GM18519 (cell line): ENCODE data around the gene CGB5.
"Not testable (repeated sequence)": the region's sequence is repeated elsewhere in the genome, so short reads cannot be mapped to it uniquely, and the experiment has no call there.

ENCODE experiments used
- ATAC-seq: cut with Tn5 transposase; IDR thresholded peaks from one replicate; pipeline ENCODE4 v1.9.1; 2021; ENCODE audit warnings: mild to moderate bottlenecking, moderate library complexity; ENCODE audit not compliant: unreplicated experiment, low FRiP score

Gene CGB5

DNA sequence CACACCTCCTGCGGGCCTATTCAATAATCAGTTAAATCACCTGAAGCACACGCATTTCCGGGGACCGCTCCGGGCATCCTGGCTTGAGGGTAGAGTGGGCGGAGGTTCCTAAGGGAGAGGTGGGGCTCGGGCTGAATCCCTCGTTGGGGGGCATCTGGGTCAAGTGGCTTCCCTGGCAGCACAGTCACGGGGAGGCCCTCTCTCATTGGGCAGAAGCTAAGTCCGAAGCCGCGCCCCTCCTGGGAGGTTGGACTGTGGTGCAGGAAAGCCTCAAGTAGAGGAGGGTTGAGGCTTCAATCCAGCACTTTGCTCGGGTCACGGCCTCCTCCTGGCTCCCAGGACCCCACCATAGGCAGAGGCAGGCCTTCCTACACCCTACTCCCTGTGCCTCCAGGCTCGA is at the start of gene CGB5:
Gene CGB5, plus strand, starts transcription at position 301 of the 400 bp plus-strand sequence. CDS start 362 bp downstream, outside the sequence.
- not testable (repeated sequence) for ATAC-seq

DNA sequence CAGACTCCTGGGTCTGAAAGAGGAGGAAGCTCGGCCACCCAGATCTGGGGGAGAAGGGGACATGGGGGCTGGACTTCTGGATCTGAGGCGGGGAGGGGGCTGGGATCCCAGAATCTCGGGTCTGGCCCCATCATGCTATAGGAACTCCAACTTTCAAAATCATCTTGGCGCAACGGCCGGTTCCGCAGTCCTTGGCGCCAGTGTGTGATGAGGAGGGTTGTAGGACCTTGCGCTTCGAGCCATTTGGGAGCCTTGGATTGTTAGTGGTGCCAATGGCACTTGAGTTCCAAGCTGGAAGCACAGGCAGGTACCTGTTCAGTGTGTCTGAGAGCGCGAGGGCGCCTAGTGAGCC is 49.6 kb upstream of the CGB5 start:
- ATAC-seq = no peak

DNA sequence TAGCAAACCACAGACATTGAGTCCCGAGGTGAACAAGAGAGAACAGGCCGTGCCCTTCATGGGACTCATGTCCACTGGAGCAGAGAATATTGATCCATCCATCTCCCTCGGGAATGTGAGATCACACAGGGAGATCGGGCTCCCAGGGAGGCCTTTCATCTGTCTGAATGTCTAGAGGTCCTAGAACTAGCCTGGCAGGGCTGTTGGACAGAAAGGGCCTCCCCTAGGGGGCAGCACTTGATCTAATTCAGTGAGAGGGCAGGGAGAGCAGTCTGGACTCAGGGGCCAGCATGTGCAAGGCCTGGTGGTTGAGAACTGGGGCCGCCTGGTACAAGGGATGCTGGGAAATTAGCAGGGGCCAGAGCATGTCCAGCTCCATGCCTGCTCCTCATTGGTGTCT is 45.7 kb upstream of the CGB5 start:
- no peak for ATAC-seq

DNA sequence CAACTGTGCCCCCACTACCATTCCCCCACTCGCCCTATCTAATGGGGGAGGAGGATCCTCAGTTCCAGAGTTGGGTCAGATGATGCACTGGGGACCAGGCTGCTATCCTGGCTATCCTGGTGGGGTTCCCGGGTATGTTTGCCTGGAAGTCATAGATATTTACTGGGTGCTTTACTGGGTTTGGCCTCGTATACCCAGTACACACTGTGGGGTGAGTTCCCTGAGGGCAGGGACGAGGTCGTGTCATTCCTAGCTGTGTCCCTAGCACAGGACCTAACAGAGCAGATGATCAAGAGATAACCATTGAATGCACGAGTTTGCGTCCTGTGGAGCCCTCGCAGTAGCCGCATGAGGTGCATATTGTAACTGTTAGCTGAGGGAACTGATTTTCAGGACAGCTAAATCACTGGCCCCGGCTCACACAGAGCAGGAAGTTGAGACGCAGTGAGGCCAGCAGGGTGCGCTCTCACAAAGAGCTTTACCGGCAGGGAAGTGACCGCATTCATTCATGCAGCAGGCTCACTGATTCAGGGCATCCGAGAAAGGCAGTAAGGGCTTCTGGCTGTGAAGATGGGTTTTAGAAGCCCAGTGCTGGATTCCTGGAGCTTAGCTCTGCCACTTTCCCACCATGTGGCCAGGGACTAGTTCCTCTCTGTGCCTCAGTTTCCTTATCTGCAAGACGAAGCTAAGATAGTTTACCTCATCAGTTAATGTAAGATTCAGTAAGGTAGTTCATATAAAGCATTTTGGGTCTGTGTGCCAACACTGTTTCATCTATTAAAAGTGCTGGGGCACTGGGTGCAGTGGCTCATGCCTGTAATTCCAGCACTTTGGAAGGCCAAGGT is 43.9 kb upstream of the CGB5 start:
- no peak for ATAC-seq

DNA sequence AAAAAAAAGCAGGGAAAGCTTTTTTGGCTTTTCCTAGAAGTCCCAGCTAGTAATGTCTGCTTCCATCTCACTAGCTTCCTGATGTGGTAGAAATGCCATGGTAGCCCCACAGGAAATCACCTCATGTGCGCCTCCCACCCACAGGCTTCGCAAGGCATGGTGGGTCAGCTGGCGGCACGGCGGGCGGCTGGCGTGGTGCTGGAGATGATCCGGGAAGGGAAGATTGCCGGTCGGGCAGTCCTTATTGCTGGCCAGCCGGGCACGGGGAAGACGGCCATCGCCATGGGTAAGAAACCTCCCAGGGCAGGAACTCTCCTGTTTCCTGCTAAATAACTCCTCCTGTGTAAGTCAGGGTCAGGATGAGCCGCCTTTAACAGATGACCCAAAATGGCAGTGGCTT is 39.5 kb upstream of the CGB5 start:
- ATAC-seq = no peak

DNA sequence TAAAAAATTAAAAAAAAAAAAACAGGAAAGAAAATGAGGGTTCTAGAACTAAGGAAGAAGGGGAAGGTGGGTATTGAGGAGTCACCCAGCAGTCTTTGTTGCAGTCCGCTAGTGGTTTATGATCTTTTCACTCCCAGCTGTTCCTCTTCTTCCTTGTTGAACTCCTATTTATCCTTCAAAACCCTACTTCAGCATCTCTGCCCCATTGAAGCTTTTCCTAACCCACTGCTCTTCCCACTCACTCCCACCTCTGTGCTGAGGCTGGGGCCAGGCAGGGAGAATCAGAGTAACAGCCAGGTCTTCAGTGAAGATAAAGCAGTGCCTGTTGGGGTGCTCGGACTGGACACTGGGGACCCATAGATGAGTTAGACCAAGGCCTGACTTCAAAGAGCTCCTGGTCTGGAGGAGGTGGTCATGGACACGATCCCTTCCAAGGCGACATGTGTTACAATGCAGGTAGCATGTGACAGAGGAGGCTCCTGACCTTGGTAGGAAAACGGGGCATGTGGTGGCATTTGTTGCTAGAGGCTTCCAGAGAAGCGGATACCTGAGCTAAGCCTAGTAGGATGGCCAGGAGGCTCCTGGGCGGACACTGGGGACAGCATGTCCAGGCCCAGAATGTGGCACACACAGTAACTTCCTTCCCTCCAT is 38.6 kb upstream of the CGB5 start:
- ATAC-seq = no peak

DNA sequence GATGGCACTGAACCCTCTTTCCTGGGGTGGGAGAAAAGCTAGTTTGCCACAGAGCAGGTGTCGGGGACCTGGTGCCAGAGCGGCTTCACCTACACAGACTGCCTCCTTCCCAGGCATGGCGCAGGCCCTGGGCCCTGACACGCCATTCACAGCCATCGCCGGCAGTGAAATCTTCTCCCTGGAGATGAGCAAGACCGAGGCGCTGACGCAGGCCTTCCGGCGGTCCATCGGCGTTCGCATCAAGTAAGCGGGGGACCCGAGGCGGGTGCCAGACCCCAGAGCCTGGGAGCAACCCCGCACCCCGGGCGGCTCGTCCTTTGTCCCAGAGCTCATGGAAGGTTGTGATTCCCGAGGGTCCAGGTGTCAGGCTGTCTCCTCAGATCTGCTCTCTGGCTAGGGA is 36.7 kb upstream of the CGB5 start:
- ATAC-seq = no peak

DNA sequence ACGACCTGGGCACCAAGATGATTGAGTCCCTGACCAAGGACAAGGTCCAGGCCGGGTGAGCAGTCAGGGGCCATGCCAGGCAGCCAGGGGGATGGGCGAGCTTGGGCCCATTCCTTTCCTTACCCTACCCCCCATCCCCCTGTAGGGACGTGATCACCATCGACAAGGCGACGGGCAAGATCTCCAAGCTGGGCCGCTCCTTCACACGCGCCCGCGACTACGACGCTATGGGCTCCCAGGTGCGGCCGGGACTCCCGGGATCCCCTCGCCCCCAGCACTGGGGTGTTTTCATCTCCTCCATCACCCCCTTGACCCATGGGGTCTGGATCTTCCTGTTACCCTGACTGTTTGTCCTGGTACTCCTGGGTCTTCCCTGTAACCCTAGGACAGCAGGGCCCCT is 33.8 kb upstream of the CGB5 start:
- ATAC-seq = no peak

DNA sequence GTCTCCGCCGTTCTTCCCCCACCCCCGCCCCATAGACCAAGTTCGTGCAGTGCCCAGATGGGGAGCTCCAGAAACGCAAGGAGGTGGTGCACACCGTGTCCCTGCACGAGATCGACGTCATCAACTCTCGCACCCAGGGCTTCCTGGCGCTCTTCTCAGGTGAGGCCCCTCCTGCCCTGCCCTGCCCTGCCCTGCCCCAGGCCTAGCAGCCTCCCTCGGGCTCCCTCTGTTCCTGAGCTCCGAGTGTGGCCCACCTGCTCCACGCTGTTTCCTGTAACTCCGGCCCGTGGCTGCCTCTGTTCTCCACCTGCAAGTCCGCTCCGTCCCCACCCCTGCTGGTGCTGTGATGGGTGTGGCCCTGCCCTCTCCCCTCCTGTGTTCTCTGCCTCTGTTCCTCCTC is 33.2 kb upstream of the CGB5 start:
- ATAC-seq = no peak

DNA sequence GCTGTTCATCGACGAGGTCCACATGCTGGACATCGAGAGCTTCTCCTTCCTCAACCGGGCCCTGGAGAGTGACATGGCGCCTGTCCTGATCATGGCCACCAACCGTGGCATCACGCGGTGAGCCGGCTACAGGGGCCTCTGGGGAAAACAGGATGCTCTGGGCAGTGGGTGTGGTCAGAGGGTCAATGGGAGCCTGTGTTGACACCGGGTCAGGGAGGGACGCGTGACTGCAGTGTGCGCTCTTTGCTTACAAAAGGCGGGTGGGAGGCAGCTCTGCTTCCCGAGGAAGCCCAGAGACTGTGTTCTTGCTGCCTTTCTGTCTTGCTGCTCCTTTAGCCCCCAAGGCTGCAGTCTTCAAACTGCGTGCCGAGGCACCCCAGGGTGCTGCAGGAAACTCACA is 32.5 kb upstream of the CGB5 start:
- ATAC-seq = no peak

DNA sequence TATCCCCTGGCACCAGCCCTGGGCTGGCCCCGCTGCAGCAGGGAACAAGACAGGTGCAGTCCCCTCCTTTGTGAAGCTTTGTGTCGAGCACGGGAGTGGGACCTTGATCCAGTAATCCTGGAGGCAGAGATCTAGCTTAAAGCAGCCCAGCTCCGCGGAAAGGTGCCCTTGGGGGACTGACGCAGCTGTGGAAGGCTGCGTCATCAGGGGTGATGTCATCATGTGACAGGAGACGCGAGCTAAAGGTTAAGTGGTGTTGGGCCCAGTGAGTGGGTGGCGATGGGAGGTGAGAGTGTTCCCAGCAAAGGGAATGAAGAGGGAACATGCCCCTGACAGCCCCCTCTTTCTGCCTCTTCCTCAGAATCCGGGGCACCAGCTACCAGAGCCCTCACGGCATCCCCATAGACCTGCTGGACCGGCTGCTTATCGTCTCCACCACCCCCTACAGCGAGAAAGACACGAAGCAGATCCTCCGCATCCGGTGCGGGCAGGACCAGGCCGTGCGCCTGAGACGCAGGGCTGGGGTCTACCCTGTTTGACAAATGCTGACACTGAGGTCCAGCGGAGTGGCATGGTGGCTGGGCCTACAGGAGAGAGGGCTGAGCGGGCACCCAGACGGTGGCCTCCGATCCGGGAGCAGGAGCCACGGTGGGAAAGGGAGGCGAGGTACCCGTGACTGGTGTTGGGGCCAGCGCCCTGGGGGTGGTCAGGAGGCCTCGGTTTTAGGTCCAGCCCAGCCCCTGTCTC is 29.4 kb upstream of the CGB5 start:
- ATAC-seq = no peak

DNA sequence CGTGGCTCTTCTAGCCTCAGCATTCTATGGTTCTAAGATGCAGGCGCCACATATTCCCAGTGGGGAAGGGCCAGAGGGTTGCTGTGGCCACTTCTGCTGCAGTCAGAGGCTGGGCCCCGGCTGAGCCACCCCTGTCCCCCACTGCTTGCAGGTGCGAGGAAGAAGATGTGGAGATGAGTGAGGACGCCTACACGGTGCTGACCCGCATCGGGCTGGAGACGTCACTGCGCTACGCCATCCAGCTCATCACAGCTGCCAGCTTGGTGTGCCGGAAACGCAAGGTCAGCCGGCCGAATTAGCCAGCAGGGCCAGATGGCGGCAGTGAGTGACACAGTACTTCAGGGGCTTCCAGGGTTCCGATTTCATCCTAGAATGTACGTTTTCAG is 28.8 kb upstream of the CGB5 start:
- no peak for ATAC-seq

DNA sequence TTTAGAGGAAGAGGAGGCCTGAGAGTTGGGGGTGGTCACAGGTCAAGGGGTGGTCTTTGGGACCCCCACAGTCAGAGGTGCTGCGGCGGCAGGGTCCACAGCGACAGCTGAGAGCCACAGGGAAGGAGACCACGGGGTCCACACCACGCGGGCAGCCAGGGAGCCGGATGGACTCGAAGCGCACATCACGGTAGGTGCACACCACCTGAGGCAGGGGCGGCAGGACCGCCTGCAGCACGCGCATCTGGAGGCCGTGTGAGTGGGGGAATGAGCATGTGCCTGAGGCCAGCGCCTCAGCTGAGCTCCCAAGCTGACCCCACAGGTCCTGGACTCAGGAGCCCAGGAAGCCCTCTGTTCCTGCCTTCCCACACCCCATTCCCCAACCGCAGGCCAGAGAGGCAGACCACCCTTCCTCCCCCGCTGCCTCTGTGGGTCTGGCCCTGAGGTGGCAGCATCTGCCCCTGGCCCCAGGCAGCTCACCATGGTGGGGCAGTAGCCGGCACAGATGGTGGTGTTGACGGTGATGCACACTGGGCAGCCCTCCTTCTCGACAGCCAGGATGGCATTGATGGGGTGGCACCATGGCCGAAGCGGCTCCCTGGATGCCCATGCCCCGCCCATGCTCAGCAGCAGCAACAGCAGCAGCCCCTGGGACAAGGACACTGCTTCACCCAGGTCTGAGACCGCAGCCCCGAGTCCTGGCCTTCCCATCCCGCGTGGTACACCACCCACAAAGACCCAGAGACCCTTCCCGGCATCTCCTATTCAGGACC is 27.4 kb upstream of the CGB5 start:
- ATAC-seq = no peak

DNA sequence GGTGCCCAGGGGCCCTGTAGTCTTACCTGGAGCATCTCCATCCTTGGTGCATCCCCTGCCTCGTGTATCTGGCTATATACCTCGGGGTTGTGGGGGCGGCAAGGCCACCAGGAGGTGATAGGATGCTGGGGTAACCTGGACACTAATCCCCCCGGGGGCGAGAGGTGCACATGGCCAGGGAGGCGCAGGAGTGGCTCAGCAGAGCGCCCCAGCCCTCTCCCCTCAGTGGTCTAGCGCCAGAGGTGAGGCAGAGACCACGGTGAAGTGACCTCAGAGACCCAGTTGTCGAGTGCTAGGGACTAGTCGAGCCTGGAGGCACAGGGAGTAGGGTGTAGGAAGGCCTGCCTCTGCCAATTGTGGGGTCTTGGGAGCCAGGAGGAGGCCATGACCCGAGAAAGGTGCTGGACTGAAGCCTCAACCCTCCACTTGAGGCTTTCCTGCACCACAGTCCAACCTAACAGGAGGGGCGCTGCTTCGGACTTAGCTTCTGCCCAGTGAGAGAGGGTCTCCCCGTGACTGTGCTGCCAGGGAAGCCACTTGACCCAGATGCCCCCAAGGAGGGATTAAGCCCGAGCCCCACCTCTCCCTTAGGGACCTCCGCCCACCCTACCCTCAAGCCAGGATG is 26.5 kb upstream of the CGB5 start, which contains the start of gene LHB:
Gene LHB, minus strand, starts transcription at position 51 of the 625 bp plus-strand sequence. Its CDS starts 10 bp downstream, at position 41.
- no peak for ATAC-seq

DNA sequence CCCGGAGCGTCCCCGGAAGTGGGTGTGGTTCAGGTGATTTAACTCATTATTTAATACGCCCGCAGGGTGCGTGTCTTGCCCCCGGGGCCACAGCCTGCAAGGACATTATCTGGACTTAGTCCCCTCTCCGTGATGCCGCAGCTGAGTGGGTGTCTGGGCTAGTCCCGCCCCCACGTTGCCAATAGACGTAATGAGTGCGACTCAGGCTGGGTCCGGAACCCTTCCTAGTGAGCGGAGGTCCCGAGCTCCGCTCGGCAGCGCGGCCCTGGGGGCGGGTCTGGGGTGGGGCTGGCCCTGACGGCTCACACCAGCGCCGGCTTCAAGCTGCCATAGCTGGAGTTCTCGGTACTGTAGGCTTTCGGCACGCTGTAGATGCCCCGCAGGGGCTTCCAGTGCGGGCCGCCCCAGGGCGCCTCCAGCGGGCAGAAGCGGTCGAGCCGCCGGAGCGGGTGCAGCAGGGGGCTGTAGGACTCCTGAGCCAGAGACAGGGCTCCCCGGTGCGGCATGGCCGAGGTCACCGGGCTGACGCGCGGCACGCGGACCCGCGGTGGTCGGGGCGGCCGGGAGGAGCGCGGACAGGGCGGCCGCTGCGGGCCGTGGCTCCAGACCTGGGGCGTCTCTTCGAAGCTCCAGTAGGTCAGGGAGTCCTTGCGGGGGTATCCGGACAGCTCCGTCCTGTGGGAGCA is 25.8 kb upstream of the CGB5 start:
- no peak for ATAC-seq

DNA sequence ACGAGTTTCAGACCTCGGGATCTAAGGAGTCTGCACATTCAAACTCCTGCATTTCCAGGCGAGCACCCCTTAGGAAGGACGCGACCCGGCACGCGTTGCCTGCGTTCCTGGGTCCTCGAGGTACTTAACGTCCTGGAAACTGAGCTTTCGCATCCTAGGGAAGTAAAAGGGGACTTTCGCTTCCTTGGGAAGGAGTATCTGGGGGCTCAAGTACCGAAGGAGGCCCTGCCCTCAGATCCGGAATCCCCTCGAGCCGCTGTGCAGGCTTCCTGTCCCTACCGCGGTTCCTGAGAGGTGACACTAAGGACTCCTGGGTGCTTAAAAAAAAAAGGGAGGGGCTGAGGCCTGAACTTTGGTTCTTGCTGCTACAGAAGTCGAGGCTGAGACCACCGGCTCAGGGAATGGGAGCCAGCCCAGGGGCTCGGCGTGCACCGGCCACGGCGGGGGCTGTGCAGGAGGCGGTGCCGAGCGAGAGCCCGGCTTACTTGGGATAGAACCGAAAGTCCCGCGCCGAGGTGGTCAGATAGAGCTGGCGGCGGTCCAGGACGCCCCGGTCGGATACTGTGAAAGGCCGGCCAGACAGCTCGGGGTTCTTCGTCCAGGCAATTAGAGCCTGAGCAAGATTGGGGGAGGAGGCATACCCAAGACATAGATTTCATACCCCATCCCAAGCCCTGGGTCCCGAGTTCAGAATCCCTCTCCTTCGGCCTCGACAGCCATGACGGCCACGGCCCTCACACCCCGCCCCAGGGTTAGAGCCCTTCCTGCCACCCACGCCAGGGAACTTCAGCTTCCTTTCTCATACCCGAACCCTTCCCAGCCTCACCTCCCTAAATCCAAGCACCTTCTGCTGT is 25.0 kb upstream of the CGB5 start:
- not testable (repeated sequence) for ATAC-seq

DNA sequence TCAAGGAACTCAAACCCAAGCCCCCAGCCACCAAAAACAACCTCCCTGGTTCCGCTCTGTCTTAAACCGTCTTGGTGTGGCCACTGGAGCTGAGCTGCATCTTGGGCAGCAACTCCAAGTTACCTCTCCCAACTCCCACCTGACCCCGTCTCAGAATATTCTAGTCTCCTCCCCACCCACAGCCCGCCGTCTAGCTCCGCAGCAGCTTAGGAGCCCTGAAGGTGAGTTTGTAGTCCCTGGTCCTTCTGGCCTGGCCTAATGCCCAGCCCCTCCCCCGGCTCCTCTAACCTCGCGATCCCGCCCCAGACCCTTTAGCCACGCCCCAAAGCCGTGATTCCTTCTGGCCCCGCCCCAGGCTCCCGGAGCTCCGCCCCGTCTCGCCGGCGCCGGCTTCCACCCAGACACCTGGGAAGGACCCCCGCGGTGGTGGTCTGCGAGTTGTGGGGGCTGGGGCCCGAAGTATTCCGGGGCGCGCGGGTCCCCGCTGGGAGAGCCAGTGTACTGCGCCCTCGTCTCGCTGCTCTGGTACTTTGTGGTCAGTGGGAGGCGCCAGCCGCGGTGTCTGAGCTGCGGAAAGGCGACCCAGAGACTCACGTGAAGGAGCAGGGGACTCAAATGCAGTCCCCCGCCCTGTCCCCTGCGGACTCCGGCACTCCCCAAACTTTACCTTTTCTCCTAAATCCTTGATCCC is 24.3 kb upstream of the CGB5 start:
- no peak for ATAC-seq

DNA sequence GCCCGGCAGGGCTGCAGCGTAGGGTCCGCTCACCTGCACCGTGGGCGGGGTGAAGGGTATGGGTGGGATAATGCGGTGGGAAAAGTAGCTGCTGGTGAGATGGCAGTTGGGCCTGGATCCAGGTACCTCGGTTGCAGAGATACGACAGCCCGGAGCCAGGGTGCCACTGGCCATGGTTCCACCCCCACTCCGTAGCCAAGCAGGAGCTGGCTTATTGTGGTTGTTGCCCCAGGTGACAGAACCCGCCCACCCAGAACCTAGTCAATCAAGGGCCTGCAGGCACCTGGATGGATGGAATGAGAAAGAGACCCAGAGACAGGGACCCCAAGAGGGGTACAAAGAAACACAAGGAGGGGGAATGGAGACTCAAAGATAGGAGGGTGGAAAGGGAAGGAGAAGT is 23.3 kb upstream of the CGB5 start:
- no peak for ATAC-seq
